Tongue (tissue), 2 donors: ENCODE measurements around the gene PPP3R1. TPM values are rescaled to one million over a fixed set of nuclear protein-coding genes. Genes with fewer than 3 reads are reported as not detected.
"Not testable (repeated sequence)": the region's sequence is repeated elsewhere in the genome, so short reads cannot be mapped to it uniquely, and the experiment has no call there.

Source experiments
- DNase-seq: peaks from one replicate; pipeline ENCODE4 v3.0.0-alpha.2; 2015
- total RNA-seq: library from RNA; depleted of rRNA; stranded (reverse); fragments of >200 nt; gene quantifications from one replicate; pipeline ENCODE4 v1.2.3, GENCODE V29; 2014

PPP3R1 gene
- total RNA-seq, 1 donor from 2014 or later = 57.1 TPM

- DNase-seq = peak; percentile 22
Observed at GRCh38 chr2:68185541-68186164, 66.7 kb downstream of the PPP3R1 start.

DNA sequence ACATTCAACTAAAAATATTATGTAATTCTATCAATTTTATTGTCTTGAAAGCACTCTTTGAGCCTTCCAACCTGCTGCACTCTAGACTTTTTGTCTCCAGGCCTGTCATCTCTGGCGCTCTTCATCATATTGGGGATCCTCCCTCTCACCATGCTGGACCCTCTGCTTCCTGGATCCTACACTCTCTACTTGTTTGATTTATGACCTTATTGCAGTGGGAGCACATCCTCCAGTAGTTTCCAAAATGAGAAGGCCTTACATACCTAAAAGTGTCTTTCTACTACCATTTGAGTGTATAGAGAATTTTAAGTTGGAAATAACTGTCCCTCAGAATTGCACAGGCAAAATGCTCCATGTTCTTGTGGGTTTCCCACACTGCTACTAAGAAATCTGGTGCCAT lies 69.4 kb downstream of the PPP3R1 start:
- no peak for DNase-seq

DNA sequence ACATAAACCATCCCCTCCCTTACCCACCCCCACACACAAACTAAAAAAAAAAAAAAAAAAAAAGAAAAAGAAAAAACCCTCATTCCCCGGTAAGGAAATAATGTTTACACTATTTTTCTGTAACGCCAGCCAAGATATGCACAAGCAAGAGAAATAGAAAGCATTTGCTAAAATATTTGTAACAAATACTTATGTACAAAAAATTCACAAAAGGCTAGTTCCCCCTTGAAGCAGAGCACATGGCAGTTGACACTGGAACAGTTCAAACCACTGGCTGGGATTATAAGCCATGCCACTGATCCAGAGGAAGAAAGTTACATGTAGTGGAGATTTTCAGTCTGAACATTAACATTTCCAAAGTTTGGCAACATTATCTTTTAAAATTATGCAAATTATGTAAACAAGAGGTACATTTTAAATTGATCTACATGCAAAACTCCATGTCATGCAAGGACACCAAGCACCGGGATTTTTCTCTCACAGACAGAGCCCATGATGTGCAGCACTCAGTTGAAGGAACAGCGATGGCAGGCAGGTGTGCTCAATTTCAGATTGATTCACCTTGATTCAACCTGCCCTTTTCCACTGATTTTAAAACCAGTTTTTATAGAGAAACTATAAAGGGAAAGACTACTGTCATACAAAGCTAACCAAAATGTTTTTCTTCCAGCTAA lies 73.2 kb downstream of the PPP3R1 start:
- no peak for DNase-seq

DNA sequence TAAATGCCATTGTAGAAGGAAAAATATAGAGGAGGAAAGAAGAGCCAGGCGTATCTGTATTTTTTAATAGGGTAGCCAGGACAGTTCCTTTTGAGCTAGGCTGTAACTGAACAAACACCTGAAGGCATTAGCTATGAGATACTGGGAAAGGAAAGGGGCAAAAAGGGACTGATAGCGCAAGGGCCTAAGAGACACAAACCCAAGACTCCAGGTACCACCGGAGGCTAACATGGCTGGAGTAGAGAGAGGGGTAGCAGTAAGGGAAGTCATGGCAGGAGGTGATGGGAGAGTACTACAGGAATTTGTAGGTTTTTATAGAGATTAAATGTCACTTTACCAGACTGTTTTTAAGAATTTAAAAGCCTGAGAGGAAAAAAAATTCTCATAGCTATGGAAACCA lies 73.9 kb downstream of the PPP3R1 start:
- no peak for DNase-seq

DNA sequence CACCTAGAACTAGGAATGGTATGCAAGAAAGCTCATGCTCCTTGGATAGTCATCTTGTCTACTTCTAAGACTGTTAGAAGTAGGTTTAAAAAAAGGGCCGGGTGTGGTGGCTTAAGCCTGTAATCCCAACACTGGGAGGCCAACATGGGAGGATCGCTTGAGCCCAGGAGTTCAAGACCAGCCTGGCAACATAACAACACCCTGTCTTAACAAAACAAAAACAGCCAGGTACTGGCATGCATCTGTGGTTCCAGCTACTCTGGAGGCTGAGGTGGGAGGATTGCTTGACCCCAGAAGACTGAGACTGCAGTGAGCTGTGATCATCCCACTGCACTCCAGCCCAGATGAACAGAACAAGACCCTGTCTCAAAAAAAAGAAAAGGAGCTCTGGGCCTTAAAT lies 74.8 kb downstream of the PPP3R1 start:
- no peak for DNase-seq

DNA sequence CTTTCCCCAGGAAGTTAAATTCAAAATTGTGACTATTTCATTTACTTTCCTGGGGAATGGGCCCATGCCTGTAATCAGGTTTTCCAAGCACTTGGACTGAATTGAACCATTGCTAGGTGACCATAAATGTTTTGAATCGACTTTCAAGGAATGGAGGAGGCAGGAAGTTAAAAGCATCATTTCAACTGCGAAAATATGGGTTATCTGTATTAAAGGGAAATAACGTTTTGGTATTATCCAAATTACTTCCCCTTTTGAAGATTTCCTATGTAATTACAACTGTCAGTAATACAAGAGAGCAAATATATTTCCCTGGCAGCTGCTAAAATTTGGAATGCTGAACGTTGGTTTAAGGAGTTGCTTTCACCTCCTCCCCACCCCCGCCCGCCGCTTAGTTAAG lies 75.7 kb downstream of the PPP3R1 start:
- DNase-seq = no peak

GRCh38 chr2:68175210-68175609 lies 77.1 kb downstream of the PPP3R1 start:
- not testable (repeated sequence) for DNase-seq

- no peak for DNase-seq
Observed at GRCh38 chr2:68172990-68173700, 79.2 kb downstream of the PPP3R1 start.

DNA sequence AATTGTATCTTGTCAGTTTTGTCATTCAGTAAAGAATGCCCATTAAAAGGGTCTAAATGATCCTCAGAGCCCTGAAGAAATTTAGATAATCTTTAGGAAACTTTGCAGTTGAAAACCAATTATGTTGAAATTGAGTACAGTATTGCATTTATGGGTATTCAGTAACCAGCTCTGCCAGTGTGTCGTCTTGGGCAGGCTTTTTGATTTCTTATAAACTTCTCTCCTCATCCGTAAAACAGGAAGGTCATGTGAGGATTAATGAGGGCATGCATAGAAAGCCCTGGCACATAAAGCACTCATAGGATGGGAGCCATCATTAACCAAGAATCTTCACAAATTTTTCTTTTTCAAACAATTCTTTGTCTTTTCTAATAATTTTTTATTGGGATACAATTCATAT lies 79.8 kb downstream of the PPP3R1 start:
- no peak for DNase-seq

DNA sequence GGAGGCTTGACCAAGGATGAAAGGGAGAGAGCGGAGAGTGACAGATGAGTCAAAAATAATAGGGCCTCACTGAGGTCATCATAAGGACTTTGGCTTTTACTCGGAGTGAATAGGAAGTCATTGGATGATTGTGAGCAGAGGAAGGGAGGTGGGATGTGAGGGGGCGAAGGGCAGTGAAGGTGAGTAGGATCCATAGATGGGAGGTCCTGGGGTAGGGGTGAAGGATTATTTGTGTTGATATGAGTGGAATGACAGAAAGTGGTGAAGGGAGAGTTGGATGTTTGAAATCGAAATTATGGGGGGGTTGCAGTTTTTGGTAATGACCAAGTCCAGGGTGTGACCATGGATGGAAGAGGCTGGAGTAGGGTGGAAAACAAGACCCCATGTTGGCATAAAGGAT lies 80.6 kb downstream of the PPP3R1 start:
- no peak for DNase-seq

DNA sequence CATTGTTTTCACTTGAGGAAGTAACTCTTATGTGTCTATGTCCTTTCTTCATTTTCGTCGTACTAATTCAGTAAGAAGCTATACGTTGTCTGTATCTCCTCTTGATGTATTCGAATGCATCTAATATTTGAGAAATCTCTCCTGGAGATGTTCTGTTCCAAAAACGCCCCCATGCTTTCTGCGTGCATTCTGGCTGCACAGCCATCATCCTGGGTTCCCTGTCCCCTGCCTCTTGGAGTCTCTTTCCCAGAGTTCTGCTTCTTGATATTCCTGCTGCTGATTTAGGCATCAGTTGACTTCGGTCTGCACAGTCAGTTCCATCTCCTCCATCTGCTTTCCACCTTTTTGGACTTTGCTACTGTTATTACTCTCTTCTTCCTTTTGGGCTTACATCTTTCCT lies 81.2 kb downstream of the PPP3R1 start:
- no peak for DNase-seq

DNA sequence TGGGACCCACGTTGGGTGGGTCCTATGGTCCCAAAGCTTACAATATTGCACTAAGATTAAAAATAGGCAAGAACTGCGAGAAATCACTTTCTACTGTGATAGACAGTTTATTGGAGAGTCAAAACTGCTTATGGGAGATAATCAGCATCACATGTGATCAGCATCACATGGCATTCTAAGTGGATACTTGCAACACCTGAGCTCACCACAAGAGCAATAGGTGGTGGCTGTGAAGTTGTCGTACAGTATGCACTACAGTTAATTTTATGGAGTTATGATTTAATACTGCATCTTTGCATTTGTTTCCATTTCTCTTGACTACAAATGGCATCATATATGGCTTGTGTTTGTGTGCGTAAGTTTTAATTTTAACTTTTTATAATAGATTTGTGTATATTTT lies 83.0 kb downstream of the PPP3R1 start:
- no peak for DNase-seq

DNA sequence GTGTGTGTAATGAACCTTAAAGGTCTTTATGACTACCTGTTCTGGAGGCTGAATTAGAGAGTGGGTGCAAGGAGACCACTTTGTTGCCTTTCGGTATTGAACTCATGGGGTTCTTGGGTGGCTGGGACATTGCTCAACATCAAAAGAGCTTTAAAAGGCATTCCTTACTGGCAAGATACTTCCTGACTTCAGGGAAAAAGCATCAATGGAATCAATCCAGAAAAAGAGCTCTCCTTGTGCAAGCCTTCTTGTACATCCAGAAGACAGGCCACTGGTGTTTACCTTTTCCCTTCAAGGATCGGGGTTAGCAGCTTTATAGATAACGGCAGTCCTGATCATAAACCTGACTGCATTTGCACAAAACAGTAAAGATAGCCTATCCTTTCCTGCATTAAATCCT lies 85.1 kb downstream of the PPP3R1 start:
- DNase-seq = no peak

DNA sequence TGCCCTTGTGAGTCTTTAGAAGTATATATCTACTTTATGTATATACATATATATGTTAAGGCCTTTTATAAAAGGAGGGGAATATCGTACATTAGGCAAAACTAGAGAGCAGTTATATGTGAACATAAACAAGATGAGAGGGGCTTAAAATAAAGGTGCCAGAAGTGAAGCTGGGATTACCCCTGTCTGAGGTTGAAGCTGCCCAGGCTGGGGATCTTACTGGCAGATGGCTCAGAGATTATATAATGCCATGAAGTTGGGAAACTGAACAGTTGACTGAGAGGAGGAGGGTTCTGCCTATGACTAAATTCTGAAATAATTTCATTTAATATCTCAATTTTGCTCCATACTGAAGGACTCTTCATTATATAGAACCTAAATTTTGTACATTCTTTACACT lies 88.7 kb downstream of the PPP3R1 start:
- DNase-seq = no peak

GRCh38 chr2:68158134-68158447 lies 94.2 kb downstream of the PPP3R1 start:
- no peak for DNase-seq

DNA sequence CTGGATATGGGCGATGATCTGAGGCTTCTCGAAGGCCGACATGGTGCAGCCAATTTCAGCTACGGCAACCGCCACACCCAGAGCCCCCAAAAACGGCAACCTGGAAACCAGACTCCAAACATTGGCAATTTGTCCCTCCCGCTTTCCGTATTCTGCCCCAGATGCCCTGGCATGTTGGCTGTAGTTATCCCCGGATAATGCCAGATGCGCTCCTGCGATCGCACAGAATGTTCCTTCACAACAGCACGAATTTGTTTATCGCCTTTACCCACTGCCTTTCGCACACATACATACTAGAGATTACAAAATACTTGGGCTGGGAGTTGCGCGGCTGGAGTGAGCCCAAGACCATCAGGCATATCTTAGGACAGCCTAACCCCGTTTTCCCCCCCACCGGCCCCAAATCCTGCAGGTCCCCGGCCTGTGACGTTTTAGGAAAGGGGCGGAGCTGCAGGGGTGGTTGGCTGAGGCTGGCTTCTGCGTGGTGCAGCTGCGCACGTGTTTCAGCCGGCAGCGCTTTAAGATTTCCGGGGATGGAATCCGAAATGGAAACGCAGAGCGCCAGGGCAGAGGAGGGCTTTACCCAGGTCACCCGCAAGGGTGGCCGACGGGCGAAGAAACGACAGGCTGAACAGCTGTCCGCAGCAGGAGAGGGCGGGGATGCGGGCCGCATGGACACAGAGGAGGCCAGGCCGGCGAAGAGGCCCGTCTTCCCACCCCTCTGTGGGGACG lies 94.8 kb downstream of the PPP3R1 start, which contains the start of gene PNO1:
Gene PNO1 (plus strand): TSS at position 487 of the 732 bp plus-strand sequence. CDS start 47 bp downstream, at position 534.
- DNase-seq = peak; percentile 98

GRCh38 chr2:68157002-68157401 lies 95.3 kb downstream of the PPP3R1 start:
- no peak for DNase-seq

DNA sequence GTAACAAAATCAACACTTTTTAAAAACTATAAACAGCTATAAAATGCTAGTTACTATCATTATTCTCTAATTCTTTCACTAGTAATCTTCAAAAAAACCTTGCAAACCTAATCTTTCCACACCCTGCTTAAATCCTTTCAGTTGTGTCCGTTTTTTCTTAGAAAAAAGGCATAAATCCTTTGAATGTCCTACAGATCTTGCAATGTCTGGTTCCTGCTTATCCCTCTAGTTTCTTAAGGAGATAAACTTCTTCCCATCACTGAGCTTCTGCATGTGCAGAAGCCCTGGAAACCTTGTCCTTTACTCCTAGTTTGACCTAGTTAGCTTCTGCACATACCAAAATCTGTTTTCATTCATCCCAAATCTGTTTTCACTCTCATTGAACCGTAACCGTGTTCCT lies 95.9 kb downstream of the PPP3R1 start:
- no peak for DNase-seq

DNA sequence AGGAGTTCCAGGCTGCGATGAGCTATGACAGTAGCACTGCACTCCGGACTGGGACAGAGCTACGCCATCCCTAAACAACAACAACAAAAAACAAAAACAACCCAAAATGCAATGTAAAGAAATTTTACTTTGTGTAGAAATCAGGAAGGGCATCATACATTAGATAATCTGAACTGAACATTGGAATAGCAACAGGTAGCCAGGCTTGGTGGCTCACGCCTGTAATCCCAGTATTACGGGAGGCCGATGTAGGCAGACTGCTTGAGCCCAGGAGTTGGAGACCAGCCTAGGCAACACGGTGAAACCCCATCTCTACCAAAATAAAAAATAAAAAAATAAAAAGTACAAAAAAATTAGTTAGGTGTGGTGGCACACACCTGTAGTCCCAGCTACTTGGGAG lies 96.7 kb downstream of the PPP3R1 start:
- DNase-seq = no peak

GRCh38 chr2:68152681-68153347 lies 99.5 kb downstream of the PPP3R1 start:
- DNase-seq = no peak

DNA sequence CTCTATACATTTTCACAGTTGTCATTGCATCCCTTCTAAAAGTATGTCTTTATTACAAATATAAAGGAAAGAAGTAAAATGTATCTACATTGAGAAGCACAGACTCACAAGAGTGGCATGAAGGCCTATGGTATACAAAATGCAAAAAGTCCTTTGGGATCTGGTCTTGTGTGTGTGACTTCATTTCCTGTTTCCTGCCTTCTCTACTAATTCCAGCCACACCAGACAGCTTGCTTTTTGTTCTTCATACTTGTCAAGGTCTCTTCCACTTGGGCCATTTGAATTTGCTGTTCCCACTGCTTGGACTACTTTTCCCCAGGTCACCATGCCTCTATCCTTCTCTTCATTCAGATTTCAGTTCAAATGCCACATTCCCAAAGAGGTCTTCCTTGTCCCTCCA lies 101.3 kb downstream of the PPP3R1 start:
- DNase-seq = no peak

DNA sequence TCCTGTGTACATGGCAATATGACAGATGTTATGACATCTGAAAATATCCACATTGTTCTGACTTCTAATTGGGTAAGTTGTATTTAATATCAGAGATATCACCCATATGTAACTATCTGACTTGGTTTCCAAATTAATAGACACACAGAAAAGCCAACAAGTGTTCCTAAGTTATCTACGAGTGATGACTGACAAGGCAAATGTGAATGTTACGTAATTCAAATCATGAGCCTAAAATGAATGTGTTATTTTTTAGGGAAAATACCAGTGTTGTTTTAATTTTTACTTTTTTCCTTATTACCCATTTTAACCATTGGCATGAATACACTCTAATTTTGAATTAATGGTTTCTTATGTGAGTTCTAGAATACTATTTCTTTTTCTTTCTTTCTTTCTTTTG lies 110.5 kb downstream of the PPP3R1 start:
- DNase-seq = no peak
